Measurements from ENCODE around the gene NCK2. TPM values are rescaled to one million over a fixed set of nuclear protein-coding genes. Genes with fewer than 3 reads are reported as not detected.
"Not testable (repeated sequence)": the region's sequence is repeated elsewhere in the genome, so short reads cannot be mapped to it uniquely, and the experiment has no call there.

The NCK2 gene
- polyA plus RNA-seq, 4 donors, result 59.0 to 68.0 (median 63.0) TPM

DNA sequence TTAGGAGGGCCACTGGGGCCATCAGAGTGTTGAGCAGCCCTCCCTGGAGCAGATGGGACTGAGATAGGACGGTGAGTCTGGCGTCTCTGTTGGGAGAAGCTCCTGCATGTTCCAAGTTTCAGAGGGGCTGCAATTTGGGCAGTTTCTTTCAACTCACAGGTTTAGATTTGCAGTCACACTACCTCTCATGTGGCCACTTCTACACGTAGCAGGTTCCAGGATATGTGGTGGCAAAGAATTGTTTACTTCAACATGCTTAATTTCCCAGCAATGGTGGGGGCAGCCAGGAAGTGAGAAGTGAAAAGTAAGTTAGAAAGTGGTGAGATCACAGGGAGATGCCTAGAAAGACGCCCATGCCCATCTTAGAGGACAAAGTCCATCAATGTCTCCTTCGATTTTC, 9.3 kb downstream of the NCK2 start:
- DNase-seq (ENCODE audit: low read depth in 4 of 4, low spot score in 3 of 4), result no peak

DNA sequence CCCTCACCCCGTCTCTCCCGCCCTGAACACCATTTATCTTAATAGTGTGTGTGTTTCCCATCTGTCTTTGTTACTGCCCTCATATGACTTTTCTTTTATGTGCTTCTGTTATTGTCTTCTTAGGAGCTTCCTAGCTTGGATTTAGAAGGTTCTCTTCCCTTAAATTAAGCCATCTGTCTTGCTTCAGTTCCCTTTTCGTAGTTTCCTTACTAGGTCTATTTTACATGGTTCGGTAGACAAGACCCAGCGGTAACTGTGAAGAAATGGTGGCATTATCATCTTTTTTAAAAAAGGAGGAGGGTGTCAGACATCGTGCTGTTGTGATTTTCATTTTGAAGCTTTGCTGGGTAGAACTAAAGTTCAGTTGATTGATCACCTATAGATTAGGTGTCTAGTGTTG, 10.3 kb downstream of the NCK2 start:
- DNase-seq (ENCODE audit: low read depth in 4 of 4, low spot score in 3 of 4), result no peak

DNA sequence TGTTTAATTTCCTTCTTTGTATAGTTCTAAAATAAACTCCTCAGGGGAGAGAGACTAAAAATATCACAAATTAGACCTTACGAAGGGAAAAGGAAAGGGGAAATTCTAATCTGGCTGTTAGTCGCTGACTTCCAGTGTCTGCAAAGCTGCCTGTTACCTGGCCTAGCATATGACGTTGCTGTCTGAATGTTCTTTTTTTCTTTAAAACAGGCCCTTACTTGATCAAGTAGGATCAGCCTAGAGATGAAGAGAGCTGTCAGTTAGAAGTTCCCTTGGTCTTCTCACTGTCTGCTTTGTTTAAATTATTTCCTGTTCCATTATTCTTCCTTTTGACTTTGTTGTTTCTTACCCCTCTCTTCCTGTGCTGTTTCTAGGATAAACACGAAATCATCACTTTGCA, 11.2 kb downstream of the NCK2 start:
- no peak for DNase-seq (ENCODE audit: low read depth in 4 of 4, low spot score in 3 of 4)

DNA sequence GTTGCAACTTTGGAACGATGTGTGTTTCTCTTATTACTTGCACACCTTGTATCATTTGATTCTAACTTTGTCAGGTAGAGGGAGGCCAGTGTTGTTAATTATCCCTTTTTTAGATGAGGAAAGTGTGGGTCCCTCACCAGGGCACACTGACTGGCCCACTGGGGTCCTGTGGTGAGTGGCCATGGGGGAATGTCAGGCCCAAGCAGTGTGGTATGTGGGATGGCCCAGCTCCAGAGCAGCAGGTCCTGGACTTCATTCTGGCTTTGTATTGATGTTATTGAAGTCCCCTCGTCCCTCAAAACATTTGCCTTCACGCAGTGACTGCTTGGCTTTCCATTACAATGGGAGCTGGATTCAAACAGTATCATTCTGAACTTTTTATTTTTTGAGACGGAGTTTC, 11.7 kb downstream of the NCK2 start:
- no peak for DNase-seq (ENCODE audit: low read depth in 4 of 4, low spot score in 3 of 4)

DNA sequence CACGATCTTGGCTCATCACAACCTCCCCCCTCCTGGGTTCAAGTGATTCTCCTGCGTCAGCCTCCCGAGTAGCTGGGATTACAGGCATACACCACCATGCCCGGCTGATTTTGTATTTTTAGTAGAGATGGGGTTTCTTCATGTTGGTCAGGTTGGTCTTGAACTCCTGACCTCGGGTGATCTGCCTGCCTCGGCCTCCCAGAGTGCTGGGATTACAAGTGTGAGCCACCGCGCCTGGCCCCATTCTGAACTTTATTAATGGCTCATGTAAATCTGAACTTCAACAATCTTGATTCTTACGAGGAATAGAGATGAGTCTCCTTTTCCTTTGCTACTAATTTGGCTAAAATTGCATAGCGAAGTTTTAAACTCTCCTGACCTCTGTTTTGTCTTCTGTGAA, 12.2 kb downstream of the NCK2 start:
- not testable (repeated sequence) for DNase-seq (ENCODE audit: low read depth in 4 of 4, low spot score in 3 of 4)

DNA sequence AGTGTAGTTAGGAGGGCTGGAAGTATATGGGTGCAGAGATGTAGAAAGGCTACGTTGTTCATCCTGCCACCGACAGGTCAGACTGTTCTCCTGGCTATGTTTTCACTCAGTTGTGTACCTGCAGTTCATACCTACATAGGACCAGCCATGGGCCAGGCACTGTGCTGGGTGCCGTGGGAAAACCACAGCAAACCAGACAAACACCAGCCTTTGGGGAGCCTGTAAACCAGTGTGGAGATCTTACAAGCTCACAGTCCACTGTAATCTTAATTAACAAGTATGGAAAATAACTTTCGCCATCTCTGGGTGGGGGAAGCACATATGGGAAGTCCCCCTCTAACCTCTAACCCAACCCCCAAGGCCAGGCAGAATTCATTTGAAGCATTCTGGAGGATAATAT, 12.7 kb downstream of the NCK2 start:
- DNase-seq (ENCODE audit: low read depth in 4 of 4, low spot score in 3 of 4), result no peak

DNA sequence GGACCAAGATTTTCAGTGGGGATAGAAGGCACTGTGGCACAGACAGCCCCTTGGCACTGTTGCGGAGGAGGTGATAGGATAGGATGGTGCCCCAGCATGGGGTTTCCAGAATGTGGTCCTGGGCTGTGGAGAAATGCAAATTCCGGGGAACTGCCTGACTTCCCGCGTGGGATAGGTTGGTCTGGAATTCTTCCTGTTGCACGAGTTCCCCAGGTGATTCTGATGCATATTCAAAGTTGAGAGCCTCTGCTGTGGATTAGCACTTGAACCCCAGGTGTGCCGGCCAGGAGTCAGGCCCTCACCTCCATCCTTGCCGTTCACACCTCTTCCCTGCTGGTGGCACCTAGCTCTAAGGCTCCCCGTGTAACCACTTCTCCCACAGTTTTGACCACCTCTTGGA, 15.5 kb downstream of the NCK2 start:
- DNase-seq (ENCODE audit: low read depth in 4 of 4, low spot score in 3 of 4), result no peak

DNA sequence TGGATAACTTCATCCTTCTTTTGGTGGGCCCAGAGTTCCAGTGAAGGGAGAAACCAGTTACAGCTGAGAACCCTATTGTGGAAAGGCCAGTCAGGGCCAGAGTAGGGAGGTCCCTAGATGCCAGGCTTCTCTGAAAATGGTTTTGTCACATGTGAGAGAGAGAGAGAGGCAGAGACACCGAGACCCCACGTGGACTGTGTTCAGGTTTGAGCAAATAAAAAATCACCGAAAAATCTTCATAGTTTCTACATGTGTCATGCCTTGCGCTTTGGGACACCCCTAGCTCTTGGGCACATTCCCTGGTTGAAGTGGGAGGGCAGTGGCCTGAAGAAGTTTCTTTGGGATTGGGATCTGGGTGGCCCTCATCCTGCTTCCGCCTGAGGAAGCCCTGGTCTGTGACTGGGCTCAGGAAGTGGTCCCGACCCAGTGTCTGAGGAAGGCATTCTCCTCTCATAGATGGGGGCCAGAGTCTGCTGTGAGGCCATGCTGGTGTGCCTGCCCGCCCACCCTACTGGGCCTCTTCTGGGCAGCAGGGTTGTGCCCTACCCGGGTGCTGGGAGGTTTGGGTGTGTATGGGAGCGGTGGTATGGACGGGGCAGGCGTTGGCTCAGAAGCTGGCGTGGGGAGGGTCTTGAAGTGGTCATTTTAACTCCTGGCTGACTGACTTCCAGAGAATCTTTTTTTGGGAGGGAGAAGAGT, 16.1 kb downstream of the NCK2 start:
- DNase-seq (ENCODE audit: low read depth in 4 of 4, low spot score in 3 of 4), result no peak

DNA sequence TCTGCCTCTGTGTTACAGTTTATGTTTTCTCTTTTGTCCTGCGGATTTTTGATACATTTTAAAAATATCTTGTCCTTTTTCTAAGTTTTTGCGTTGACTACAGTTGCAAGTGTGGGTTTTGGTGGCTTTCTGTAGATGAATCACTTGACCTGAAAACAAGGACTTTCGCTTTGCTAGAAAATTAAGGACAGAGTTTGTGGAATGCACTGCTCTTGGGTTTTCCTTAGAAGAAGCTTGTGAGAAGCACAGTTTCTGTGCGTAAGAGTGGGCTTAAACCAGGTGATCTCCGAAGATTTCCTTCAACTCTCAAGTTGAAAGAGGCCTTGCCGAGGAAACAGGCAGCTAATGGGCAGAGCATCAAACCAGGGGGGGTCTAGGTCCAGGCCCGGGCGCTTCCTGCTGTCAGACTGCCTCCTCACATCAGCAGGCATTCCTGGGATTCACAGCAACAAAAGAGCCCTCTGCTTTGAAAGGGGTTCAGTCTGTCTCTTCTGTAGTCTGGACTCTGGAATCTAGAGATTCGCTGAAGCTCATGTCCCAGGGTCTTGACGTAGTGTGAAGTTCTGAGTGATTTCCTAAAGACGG, 17.3 kb downstream of the NCK2 start:
- DNase-seq (ENCODE audit: low read depth in 4 of 4, low spot score in 3 of 4), result no peak

DNA sequence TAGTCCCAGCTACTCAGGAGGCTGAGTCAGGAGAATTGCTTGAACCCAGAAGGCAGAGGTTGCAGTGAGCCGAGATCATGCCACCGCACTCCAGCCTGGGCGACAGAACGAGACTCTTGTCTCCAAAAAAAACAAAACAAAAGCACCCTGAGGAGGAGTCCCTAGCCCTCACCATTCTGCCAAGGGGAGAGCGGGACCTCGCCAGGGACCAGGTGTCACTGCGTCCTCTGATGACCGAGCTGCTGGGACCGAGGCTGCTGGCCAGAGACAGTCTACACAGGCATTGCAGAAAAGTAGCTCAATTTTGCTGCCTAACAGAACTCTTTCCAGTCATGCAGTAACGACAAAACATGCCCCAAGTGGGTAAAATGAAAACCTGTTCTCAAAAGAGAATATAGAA, 18.4 kb downstream of the NCK2 start:
- no peak for DNase-seq (ENCODE audit: low read depth in 4 of 4, low spot score in 3 of 4)

DNA sequence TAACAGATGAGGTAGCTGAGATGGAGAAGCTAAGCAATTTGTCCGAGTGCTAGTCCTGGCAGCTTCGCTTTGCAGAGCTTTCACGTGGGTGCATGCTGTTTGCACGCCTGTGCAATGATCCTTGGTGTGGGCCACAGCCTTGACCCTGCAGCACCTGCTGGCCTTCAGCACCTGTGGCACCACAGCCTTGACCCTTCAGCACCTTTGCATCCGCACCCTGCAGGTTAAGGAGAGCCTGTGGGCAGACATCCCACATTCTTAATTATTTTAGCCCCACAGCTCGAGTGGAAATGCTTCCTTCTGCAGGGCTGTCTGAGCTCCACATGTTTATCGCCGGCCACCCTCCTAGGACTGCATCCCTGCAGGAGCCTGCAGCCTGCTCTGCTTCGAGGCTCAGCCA, 19.3 kb downstream of the NCK2 start:
- DNase-seq (ENCODE audit: low read depth in 4 of 4, low spot score in 3 of 4), result no peak

DNA sequence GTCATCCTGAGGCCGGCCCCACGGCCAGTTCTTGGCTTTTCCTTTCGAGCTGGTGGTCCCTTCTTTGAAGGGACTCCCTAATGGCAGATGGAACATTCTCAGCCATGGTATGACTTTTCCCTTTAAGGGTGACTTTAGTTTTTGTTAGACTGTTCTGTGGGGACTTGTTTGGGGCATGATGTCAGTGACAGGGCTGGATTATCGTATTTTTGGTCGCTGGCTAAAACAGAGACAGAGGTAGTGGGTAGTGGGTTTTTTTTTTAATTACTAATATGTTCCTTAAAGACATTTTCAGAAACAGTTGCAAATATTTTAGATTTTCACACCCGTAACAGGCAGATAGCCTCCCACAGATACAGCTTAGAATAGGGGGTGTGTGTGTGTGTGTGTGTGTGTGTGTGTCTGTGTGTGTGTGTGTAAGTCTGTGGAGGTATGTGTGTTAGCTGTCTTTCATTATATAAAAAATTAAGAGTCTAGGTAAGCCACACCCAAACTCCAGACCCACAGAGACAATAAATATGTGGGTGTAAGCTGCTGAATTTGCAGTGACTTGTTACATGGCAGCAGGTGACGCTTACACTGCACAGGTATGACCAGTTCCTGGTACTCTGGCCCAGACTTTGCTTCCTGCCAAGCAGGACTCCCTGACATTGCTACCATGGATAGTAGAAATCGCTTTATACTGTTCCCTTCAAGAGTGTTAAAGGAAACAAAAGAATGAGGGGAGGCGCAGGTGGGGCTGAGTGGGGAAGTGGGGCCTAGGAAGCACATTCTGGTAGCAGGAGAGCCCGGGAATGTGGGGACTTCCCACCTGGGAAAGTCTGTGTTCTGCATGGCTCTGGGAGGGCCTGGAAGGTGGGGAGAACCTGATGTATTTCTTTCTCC, 20.9 kb downstream of the NCK2 start:
- no peak for DNase-seq (ENCODE audit: low read depth in 4 of 4, low spot score in 3 of 4)

DNA sequence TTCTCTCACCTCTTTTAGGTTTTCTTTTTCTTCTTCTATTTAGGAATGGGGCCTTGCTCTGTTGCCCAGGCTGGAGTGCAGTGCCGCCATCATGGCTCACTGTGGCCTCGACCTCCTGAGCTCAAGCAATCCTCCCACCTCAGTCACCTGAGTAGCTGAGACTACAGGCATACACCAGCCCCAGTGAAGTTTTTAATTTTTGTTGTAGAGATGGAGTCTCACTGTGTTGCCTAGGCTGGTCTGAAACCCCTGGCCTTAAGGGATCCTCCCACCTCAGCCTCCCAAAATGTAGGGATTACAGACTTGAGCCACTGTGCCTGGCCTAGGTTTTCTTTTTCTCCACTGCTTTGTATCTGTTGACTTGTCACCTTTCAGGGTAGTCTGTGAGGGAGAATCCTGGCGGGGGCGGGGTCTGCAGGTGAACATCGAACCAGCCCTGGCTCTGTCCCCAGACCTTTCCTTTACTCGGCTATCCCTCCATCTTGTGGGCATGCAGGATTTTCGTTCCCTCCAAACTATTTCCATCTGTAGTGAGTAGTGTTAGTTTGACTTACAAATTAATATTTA, 21.7 kb downstream of the NCK2 start:
- DNase-seq (ENCODE audit: low read depth in 4 of 4, low spot score in 3 of 4), result no peak

DNA sequence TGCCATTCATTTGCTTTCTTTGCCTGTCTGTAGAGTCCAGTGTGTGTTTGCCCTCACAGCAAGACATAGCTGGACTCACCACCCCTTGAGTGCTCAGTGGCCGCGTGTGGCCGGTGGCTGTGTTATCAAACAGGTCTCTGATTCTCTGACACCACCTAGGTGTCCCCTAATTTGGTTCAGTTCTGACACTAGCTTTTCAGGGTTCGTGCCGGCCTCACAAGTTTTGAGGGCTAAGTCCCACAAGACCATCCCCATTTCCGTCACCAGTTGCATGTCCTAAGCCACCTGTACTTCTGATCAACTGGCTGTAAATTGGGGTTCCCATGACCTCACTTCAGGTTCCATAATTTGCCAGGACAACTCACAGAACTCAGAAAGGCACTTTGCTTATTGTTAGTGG, 23.5 kb downstream of the NCK2 start:
- no peak for DNase-seq (ENCODE audit: low read depth in 4 of 4, low spot score in 3 of 4)

DNA sequence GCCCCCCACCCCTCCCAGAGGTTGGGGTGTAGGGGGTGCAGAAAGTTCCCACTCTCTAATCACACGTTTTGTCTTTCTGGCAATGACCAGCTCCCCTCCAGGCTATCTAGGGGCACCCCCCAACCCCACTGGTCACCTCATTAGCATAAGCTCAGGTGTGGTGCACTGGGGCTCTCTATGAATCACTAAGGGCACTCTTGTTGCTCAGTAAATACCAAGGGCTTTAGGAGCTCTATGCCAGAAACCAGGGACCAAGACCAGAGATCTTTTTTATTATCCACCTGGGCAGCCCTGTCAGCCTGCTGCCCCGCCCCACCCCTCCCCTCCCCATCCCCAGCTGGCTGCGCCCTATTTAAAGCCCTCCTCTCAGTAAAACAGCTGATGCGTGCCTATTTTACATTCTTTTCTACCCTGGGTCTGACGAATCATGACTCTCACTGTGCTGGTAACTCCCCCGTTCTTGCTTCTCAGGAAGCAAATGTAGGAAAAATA, 24.3 kb downstream of the NCK2 start:
- no peak for DNase-seq (ENCODE audit: low read depth in 4 of 4, low spot score in 3 of 4)

DNA sequence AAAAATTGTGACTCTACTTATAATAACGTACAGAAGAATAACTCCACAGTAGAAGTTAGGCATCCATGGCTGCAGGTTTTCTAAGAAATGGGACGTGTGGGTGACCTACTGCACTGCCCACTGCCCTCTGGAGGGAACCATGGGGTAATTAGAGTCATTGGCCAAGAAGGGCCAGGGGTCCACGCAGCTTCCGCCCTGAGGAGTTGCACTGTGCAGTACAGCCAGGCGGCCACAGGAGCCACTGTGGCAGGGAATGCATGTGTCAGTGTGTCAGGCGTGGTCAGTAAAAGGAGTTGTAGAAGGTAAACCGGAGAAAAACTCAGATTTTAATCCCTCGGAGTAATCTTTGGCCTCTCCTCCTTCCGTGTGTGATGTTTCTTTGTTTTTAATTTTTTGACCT, 24.8 kb downstream of the NCK2 start:
- no peak for DNase-seq (ENCODE audit: low read depth in 4 of 4, low spot score in 3 of 4)

DNA sequence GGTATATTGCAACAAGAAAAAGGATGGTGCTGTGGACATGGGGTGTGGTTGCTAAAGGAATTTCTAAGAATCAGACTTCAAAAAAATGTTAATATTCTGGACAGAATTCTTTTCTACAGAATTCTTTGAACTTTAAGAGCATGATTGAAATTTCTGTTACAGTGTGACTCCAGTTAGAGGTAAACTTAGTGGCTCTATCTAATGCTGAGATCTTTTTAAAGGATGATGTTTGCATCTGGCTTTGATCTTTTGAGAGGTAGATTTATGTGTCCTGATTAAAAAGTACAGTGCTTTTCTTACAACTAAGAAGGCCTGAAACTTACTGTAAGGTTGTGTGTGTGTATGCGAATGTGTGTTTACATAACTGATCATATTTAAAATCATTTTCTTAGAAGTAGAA, 25.4 kb downstream of the NCK2 start:
- no peak for DNase-seq (ENCODE audit: low read depth in 4 of 4, low spot score in 3 of 4)

DNA sequence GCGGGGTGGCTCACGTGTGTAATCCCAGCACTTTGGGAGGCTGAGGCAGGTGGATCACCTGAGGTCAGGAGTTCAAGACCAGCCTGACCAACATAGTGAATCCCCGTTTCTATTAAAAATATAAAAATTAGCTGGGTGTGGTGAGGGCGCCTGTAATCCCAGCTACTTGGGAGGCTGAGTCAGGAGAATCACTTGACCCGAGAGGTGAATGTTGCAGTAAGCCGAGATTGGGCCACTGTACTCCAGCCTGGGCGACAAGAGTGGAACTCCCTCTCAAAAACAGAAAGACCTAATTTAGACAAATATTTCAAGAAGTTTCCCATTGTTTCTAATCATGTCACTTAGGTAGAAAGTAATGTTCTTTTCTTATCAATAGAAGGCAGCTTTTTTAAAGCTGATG, 26.6 kb downstream of the NCK2 start:
- not testable (repeated sequence) for DNase-seq (ENCODE audit: low read depth in 4 of 4, low spot score in 3 of 4)

DNA sequence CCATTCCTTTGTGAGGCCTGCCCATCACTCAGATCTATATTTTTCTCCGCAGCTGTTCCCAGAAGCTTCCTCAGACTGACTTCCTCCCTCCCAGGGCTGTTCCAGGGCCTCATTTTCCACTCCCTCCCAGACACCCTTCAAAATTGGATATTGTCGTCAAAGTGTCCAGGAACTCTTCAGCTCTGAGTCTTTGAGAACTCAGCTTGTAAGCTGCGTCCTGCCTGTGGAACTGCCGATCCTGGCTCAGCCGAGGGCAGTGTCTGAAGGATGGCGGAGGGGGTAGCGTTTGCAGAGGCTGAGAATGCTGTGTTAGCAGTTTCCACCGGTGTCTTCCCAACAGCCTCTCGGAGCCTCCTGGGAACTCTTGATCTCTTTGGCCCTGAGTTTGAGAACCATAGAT, 27.1 kb downstream of the NCK2 start:
- no peak for DNase-seq (ENCODE audit: low read depth in 4 of 4, low spot score in 3 of 4)

DNA sequence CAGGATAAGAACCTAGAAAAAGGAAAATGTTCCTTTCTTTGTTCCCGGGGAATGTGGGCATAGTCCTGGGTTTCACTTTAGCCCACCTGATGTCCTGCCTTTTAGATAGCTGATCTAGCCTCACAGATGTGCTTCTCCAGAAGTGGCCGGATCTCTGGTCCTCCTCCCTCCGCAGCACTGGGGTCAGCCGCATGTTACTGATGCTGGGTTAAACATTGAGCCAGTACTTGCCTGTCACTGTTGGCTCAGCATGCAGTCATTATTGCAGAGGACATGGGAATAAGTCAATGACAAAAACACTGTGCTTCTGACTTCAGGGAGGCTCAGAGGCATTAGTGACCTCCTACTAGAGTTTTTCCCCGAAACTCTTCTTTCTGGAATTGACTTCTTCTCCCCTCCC, 27.6 kb downstream of the NCK2 start:
- DNase-seq (ENCODE audit: low read depth in 4 of 4, low spot score in 3 of 4), result no peak

DNA sequence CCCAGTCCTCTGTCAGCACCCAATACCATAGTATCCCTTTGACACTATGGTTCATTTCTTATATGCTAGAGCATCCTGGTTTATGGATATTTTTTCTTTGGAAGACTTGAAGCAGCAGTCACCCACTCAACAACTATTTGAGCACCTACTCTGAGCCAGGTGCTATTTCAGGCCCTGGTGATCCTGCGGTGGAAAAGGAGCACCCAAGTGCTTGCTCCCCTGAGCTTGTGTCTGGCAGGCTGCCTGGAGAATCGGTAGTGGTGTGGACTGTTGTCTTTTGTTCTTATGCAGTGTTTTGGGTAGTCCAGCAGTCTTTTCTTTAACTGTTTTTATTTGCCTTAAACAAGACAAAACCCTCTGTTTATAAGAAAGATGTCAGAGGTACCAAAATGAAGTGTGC, 28.9 kb downstream of the NCK2 start:
- DNase-seq (ENCODE audit: low read depth in 4 of 4, low spot score in 3 of 4), result no peak

All from left renal pelvis (tissue), 4 donors.